Left lung (tissue), 10 donors: ENCODE results near the gene ZBTB20. TPM values are rescaled to one million over a fixed set of nuclear protein-coding genes. Genes with fewer than 3 reads are reported as not detected.
A peak's percentile ranks its signal among the peaks of the same experiment; 100 is the strongest.

Source experiments
- ATAC-seq: fragments of 200-7000 bp; cut with Tn5 transposase; one replicate; pipeline ENCODE4 v1.9.1; 2020; ENCODE audit warnings: moderate library complexity
- DNase-seq, 4 donors: peaks; one replicate each; pipeline ENCODE4 v3.0.0-alpha.2; 2013 to 2020
- H3K27ac ChIP-seq, 2 donors: fragments of 200-600 bp; sonication (generic) in 1 of 2; one replicate each; pipeline versions ENCODE4 v1.5.0 to v1.8.0; 2020 to 2021
- H3K27me3 ChIP-seq, 2 donors: fragments of 200-600 bp; sonication (generic) in 1 of 2; one replicate each; pipeline versions ENCODE4 v1.5.0 to v1.8.0; 2020 to 2021
- H3K36me3 ChIP-seq, 2 donors: fragments of 200-600 bp; sonication (generic) in 1 of 2; one replicate each; pipeline versions ENCODE4 v1.5.0 to v1.8.0; 2020 to 2021
- H3K4me1 ChIP-seq, 2 donors: fragments of 200-600 bp; one replicate each; pipeline ENCODE4 v1.8.0; 2021
- H3K4me3 ChIP-seq, 2 donors: fragments of 200-600 bp; sonication (generic) in 1 of 2; one replicate each; pipeline versions ENCODE4 v1.5.0 to v1.8.0; 2020 to 2021; ENCODE audit warnings: mild to moderate bottlenecking in 1 of 2
- H3K9me3 ChIP-seq, 2 donors: fragments of 200-600 bp; sonication (generic) in 1 of 2; one replicate each; pipeline versions ENCODE4 v1.5.0 to v1.8.0; 2020 to 2021
- CTCF ChIP-seq, 2 donors: fragments of 200-600 bp; sonication (generic) in 1 of 2; IDR thresholded peaks; one replicate each; pipeline versions ENCODE4 v1.5.0 to v1.8.0; 2021; ENCODE audit warnings: antibody characterized with exemption in 2 of 2
- intact Hi-C, 2 donors: fragments of 100-400 bp; cut with DNase I; formaldehyde crosslinking; loops; one replicate each; pipeline versions ENCODE4 v1.11.2 to v1.14.2; 2022
- polyA plus RNA-seq, 6 donors: library from polyadenylated mRNA; unstranded; fragments of 120-200 nt; gene quantifications; one replicate each; pipeline ENCODE4 v1.2.1, GENCODE V29; 2013; ENCODE audit not compliant: insufficient read length in 6 of 6
- total RNA-seq, 2 donors: library from RNA; stranded (reverse); fragmentation: NEBNext Ultra II Directional; extraction: Animal tissue kit (Norgen Biotek cat#: 25700); gene quantifications; one replicate each; pipeline ENCODE4 v1.2.1, GENCODE V29; 2021
- donor health status: DM: no; HTN: yes; CAD: no.
- donor health status: DM: no; HTN: no; CAD: no.

ZBTB20 gene
- total and polyA plus RNA-seq, 8 donors = 1.1 to 63.5 (median 6.0) TPM

GRCh38 chr3:114887806-114888205, 259.3 kb downstream of the ZBTB20 start:
- Histone ChIP-seq H3K9me3 (no peaks in the 10 kb centered on the region), H3K27ac (no peak overlapping the region), H3K4me1 (no peaks in the 10 kb centered on the region), H3K27me3 (no peaks in the 10 kb centered on the region), H3K36me3 (no peaks in the 10 kb centered on the region), H3K4me3 (no peak overlapping the region)
- no peak for TF ChIP-seq CTCF (IDR thresholded peaks at IDR 0.05)
- DNase-seq (no peak), ATAC-seq (no peak)
- intact Hi-C loops = no loop called here

- H3K36me3 ChIP-seq = no peaks in the 10 kb centered on the region
- no peak for TF ChIP-seq CTCF (IDR thresholded peaks at IDR 0.05)
- no peak overlapping the region for H3K27ac ChIP-seq
- H3K4me3 ChIP-seq = no peak overlapping the region
- H3K4me1 ChIP-seq = no peaks in the 10 kb centered on the region
- intact Hi-C loops = no loop called here
- H3K9me3 ChIP-seq = no peaks in the 10 kb centered on the region
- no peak for DNase-seq
- no peaks in the 10 kb centered on the region for H3K27me3 ChIP-seq
- no peak for ATAC-seq
These were observed 260.2 kb downstream of the ZBTB20 start for GRCh38 chr3:114886905-114887304.

- peak in 1 of 4 donors; percentile 11 for DNase-seq
- no peak for TF ChIP-seq CTCF (IDR thresholded peaks at IDR 0.05)
- H3K4me1 ChIP-seq = peaks cover 4 to 6% of the 10 kb centered on the region in 2 donors
- H3K27ac ChIP-seq = no peak overlapping the region
- no peaks in the 10 kb centered on the region for H3K9me3 ChIP-seq
- no peaks in the 10 kb centered on the region for H3K36me3 ChIP-seq
- no peak overlapping the region for H3K4me3 ChIP-seq
- no peaks in the 10 kb centered on the region for H3K27me3 ChIP-seq
- intact Hi-C loops = no loop called here
- ATAC-seq = no peak
These were observed 262.7 kb downstream of the ZBTB20 start for GRCh38 chr3:114884213-114884923.

- Histone ChIP-seq H3K27me3 (no peaks in the 10 kb centered on the region), H3K36me3 (no peaks in the 10 kb centered on the region), H3K4me1 (peaks cover 12 to 16% of the 10 kb centered on the region in 2 donors), H3K27ac (no peak overlapping the region), H3K9me3 (no peaks in the 10 kb centered on the region), H3K4me3 (no peak overlapping the region)
- intact Hi-C loops = no loop called here
- DNase-seq (peak in 2 of 4 donors; percentile 12 to 14), ATAC-seq (peak; percentile 64)
- TF ChIP-seq CTCF (IDR thresholded peaks at IDR 0.05) = no peak
These were observed 267.0 kb downstream of the ZBTB20 start for GRCh38 chr3:114880078-114880477.

GRCh38 chr3:114879059-114880031, 267.7 kb downstream of the ZBTB20 start:
- Histone ChIP-seq H3K27ac (peak overlapping the region in 1 of 2 donors; percentile 49), H3K36me3 (no peaks in the 10 kb centered on the region), H3K27me3 (no peaks in the 10 kb centered on the region), H3K4me3 (no peak overlapping the region), H3K4me1 (peaks cover 12 to 16% of the 10 kb centered on the region in 2 donors), H3K9me3 (no peaks in the 10 kb centered on the region)
- TF ChIP-seq CTCF (IDR thresholded peaks at IDR 0.05) = no peak
- intact Hi-C loops = no loop called here
- ATAC-seq (peak; percentile 62), DNase-seq (no peak)
